ENCODE results near the gene ADGRD1. TPM values are rescaled to one million over a fixed set of nuclear protein-coding genes. Genes with fewer than 3 reads are reported as not detected.

ADGRD1 gene
- polyA plus RNA-seq, 1 experiment = 68.5 TPM

DNA sequence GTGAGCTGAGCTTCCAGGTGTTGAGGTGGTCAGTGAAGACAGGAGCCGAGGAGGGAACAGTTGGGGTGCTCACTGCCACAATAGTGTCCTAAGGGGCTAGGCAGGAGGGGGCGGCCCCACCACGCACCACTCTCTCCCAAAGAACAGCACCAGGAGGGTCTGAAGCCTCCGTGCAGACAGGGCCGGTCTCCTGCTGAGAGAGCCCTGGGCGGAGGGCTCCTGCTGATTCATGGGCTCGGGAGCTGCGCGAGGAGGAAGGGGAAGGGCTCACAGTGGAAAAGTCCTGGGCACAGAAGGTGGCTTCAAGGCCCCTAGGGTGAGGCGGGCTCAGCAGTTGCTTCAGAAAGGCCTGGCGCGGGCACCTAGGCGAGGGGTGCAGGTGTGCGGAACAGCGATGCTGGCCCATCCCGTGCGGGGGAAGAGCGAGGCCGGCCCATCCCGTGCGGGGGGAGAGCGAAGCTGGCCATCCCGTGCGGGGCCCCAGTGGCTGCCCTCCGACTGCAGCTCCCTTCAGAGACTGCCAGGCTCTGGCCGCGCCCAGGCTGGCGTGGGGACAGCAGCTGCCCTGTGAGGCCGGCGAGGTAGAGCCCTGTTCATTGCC lies 176.7 kb downstream of the ADGRD1 start:
- Histone ChIP-seq H3K4me3 (ENCODE audit: low read depth, low read length) (no peak overlapping the region), H3K36me3 (ENCODE audit: control insufficient read depth, insufficient read depth, low read length) (peaks cover 2% of the 10 kb centered on the region; the same call in 1 of the 2 replicates), H3K27me3 (ENCODE audit: control insufficient read depth, insufficient read depth, low read length) (no peaks in the 10 kb centered on the region; the same call in 1 of the 2 replicates)
- DNase-seq (ENCODE audit: low read depth) = no peak
- no peak for TF ChIP-seq CTCF (IDR thresholded peaks at IDR 0.05; ENCODE audit: insufficient read depth, low read depth, low read length)
- POLR2A ChIA-PET = no interaction called here
- CTCF ChIA-PET = interaction anchor here (3.7 to 8.3 kb wide), 3 partner anchors 13 to 214 kb away, joined by 30 to 114 read pairs (median 96); no protein-coding TSS in a partner anchor

- TF ChIP-seq CTCF (IDR thresholded peaks at IDR 0.05; ENCODE audit: insufficient read depth, low read depth, low read length) = no peak
These were observed 177.5 kb downstream of the ADGRD1 start for GRCh38 chr12:131131077-131131807.

DNA sequence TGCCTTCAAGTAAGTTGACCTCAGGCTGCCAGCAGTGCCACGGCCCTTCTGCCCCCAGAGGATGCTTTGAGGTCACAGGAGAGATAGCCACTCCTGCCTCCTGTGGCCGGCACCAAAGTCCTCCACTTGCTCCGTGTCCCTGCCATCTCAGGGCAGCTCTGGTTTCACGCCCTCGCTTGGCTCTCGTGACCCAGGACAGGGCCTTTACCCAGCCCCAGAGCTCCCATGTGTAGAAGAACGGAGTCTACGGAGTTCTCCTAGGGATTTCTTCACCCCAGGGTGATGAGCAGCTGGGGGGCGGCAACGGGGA lies 178.1 kb downstream of the ADGRD1 start:
- TF ChIP-seq CTCF (IDR thresholded peaks at IDR 0.05; ENCODE audit: insufficient read depth, low read depth, low read length) = no peak
- no peak for DNase-seq (ENCODE audit: low read depth)
- Histone ChIP-seq H3K4me3 (ENCODE audit: low read depth, low read length) (no peak overlapping the region), H3K27me3 (ENCODE audit: control insufficient read depth, insufficient read depth, low read length) (no peaks in the 10 kb centered on the region; the same call in 1 of the 2 replicates), H3K36me3 (ENCODE audit: control insufficient read depth, insufficient read depth, low read length) (peaks cover 2% of the 10 kb centered on the region; the same call in 1 of the 2 replicates)
- CTCF ChIA-PET = interaction anchor here (0.5 to 8.3 kb wide), 14 partner anchors 12 to 699 kb away, joined by 3 to 114 read pairs (median 4); no protein-coding TSS in a partner anchor
- POLR2A ChIA-PET = interaction anchor here (0.5 kb wide), 1 partner anchor 694 kb away, joined by 49 read pairs; no protein-coding TSS in a partner anchor

More at GRCh38 chr12:131131077-131131807, 177.5 kb downstream of the ADGRD1 start:
- no peak for DNase-seq (ENCODE audit: low read depth)
- Histone ChIP-seq H3K36me3 (ENCODE audit: control insufficient read depth, insufficient read depth, low read length) (peaks cover 2% of the 10 kb centered on the region; the same call in 1 of the 2 replicates), H3K27me3 (ENCODE audit: control insufficient read depth, insufficient read depth, low read length) (no peaks in the 10 kb centered on the region; the same call in 1 of the 2 replicates), H3K4me3 (ENCODE audit: low read depth, low read length) (no peak overlapping the region)
- ChIA-PET POLR2A (no interaction called here), CTCF (interaction anchor here (0.6 to 8.3 kb wide), 8 partner anchors 13 to 699 kb away, joined by 3 to 114 read pairs (median 5); no protein-coding TSS in a partner anchor)

DNA sequence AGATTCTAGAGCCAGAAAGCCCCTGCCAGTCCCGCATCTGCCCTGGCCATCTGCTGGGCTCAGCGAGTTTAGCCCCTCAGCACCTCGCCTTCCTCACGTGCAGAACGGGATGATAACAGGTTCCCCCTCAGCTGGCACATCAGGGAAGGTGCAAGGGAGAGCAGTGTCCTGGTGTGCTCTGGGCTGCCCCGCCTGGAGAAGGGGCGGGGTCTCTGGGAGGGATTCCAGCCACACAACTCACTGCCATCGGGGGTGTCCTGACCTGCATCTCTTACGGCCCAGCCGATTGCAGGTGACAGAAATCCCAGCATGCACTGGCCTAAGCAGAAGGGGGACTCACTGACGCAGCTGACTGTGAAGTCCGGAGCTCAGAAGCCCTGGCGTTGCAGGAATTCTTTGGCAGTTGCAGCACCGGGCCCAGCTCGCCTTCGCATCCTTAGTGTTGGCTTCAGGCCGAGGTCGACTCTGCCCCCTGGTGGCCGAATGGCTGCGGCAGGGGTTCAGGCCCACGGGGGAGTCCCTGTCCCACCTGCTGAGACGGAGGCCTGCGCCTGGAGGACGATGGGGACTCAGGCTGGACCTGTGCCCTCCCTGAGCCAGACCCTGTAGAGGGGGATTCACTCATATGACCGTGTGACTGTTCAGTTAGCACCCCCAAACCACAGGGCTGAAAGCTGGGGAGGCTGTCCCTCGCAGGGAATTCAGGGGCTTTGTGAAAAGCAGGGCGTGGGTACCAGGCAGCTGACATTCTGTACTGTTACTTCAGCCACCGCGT lies 178.6 kb downstream of the ADGRD1 start:
- no peak for DNase-seq (ENCODE audit: low read depth)
- peak; percentile 80 for TF ChIP-seq CTCF (IDR thresholded peaks at IDR 0.05; ENCODE audit: insufficient read depth, low read depth, low read length)
- ChIA-PET POLR2A (interaction anchor here (0.5 to 0.9 kb wide), 2 partner anchors 15 to 693 kb away, joined by 3 to 49 read pairs; no protein-coding TSS in a partner anchor), CTCF (interaction anchor here (0.5 to 8.3 kb wide), 16 partner anchors 12 to 698 kb away, joined by 3 to 114 read pairs (median 4); no protein-coding TSS in a partner anchor)
- peaks cover 2% of the 10 kb centered on the region; the same call in 1 of the 2 replicates for H3K36me3 ChIP-seq (ENCODE audit: control insufficient read depth, insufficient read depth, low read length)
- H3K4me3 ChIP-seq (ENCODE audit: low read depth, low read length) = no peak overlapping the region
- H3K27me3 ChIP-seq (ENCODE audit: control insufficient read depth, insufficient read depth, low read length) = no peaks in the 10 kb centered on the region; the same call in 1 of the 2 replicates
